ENCODE data around the gene RCOR1.
A peak's percentile ranks its signal among the peaks of the same experiment; 100 is the strongest.
"Not testable (repeated sequence)": the region's sequence is repeated elsewhere in the genome, so short reads cannot be mapped to it uniquely, and the experiment has no call there.

RCOR1 gene

DNA sequence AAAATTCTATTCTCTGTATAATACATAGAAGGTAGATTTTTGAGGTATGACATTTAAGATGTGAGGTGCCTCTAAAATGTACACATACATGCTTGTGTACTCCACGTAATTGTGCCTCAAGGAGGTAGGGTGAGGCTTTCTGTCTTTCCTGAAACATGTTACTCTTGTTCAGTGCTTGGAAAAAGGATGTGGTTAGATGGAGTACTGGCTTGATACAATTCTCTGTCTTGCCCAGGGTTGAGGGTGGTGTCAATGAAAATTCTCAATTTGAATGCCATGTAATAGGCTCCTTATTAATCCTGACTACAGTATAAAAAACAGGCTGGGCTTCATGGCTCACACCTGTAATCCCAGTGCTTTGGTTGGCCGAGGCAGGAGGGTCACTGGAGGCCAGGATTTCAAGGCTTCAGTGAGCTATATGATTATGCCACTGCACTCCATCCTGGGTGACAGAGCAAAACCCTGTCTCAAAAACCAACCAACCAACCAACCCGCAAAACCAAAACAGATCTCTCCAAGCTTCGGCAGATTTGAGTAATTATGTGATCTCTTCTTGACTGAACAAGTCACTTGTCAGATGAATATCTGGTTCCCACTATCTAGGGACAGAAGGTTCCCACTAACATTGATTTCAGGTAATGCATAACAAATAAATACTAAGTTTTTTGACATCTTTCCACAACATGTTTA is 41.6 kb downstream of the RCOR1 start:
- DNase-seq = no peak

DNA sequence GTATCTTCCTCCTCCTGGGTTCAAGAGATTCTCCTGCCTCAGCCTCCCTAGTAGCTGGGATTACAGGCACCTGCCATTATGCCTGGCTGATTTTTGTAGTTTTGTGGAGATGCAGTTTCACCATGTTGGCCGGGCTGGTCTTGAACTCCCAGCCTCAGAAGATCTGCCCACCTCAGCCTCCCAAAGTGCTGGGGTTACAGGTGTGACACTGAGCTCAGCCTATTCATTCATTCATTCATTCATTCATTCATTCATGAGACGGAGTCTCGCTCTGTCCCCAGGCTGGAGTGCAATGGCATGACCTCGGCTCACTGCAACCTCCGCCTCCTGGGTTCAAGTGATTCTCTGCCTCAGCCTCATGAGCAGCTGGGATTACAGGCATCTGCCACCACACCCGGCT is 47.2 kb downstream of the RCOR1 start:
- DNase-seq = not testable (repeated sequence)

DNA sequence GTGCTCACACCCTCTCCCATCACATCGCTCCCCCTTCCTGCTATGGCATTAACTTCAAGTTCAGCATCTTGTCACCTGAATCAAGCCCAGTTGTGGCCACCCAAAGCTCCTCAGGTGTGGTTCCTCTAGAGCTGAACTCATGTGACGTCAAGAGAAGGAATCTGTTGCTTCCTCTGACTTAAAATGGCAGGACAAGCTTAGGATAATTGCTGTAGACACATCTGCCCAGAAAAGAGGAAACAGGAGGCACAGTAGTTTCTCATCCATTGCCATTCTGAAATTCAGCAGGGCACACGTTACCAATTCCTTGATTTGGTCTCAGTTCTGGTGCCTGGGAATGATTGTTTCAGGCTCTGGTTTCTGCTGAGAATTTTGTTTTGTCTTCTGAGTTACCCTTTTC is 52.1 kb downstream of the RCOR1 start:
- DNase-seq = no peak

DNA sequence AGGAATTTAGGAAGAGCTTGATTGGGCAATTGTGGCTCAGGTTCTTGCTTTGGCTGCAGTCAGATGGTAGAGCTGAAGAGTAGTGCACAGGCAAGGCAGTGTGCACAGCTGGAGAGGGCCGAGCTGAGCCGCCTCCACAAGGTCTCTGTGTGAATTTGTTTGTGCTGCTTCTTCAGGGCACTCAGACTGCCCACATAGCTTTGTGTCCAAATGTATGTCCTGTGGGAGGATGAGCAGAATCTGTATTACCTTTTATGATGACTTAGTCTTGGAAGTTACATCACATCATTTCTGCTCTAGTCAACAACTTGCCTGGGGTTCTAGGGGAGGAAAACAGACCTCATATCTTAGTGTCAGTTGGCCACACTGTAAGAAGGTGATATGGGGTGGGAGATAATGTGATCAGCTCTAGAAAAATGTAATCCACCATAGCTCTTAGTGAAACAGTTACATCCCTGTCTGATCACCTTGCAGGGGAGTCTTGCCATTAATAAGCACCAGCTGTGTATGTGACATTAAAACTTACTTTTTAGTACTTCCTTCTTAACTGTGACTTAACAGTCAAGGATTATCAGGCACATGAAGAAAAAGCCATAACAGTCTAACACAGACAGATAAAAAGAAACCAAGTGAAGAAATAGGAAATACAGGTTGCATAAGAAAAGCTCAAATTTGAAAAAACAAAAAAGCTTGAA is 53.4 kb downstream of the RCOR1 start:
- no peak for DNase-seq

DNA sequence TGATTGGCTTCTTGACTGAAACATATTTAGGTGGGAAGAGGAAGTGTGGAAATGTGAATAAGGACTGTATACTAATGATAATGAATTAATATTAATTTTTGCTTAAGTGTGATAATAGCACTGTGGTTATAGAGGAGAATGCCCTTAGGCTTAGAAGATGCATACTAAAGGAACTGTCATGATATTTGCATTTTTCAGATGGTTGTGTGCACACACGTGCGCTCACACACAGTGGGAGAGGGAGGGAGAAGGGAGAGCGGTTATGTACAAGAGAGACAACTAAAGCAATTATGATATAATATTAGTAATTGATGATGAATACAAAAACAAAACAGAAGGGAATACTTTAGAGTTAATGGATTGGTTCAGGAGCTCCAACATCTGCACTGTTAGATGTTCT is 54.2 kb downstream of the RCOR1 start:
- DNase-seq = no peak

DNA sequence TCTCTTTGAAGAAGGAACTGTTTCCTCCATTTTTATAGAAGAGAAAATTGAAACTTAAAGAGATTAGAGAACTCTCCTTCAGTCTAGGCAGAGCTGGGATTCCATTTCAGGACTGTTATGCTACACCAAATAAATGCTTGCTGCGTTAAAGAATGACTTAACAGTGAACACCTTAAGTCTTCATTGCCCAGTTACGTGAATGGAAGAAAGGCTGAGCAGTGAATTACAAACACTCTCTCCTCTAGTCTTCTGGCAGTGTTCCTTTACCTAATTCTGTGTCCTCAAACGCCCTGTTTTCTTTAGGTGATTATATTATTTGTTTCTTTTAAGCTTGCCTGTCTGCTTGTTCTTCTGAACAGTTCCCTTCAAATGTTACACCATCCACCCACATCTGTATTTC is 59.7 kb downstream of the RCOR1 start:
- no peak for DNase-seq

DNA sequence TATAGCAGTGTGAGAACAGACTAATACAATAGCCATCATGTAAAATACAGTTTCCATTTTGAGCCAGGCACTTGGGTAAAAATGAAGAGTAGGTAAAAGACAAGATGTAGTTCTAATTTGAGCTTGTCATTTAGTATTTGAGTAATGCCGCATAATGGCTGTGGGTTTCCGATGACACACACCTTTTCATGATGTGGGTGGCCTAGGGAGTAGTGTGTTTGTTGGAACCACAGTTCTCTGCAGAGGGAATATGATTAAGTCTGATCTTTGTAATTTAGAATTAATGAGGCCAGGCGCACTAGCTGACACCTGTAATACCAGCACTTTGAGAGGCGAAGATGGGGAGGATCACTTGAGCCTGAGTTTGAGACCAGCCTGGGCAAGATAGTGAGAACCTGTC is 61.8 kb downstream of the RCOR1 start:
- peak in 1 of 2 donors; percentile 9 for DNase-seq

DNA sequence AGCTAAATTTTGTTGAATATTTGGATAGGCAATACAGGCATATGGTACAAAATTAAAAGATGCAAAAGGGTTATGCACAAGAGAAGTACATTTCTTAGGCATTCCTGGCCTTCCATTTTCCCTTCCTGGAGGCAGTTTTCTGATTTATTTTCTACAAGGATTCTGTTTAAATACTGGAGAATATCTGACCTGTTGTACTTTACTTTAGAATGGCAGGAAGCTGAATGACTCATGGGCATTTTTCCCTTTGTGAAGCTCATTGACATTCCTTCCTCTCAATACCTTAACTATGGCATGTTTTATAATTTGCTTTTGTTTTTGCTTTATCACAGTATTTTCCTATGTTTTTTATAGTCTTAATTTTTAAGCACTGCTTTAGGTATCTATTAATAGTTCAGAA is 62.7 kb downstream of the RCOR1 start:
- DNase-seq = no peak

DNA sequence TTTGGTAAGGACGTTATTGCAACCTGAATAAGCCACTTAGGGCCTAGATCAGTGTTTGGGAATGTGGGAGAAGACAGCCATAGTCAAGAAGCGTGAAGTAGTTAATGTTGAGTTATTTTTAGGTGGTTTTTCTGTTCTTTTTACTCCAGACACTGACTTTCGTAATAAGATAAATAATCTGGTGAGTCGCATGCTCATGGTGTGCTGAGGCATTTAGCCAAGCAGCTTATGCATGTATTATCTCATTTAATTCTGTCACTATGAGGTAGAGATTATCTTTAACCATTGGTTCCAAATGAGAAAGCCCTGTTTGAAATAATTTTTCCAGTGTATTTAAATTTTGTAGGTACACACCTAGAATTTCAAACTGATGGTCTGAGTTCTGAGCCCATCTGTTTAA is 67.3 kb downstream of the RCOR1 start:
- no peak for DNase-seq

DNA sequence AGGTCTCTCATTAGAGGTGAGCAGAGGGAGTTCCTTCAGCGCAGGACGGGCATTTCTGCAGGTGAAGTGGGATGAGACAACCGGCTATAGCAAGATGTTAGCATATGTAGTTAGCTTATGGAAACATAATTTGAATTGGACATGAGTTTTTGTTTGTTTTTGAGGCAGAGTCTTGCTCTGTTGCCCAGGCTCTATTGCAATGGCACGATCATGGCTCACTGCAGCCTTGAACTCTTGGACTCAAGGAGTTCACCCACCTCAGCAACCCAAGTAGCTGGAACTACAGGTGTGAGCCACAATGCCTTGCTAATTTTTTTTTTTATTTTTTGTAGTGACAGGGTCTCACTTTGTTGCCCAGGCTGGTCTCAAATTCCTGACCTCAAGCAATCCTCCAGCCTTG is 69.2 kb downstream of the RCOR1 start:
- DNase-seq = no peak

DNA sequence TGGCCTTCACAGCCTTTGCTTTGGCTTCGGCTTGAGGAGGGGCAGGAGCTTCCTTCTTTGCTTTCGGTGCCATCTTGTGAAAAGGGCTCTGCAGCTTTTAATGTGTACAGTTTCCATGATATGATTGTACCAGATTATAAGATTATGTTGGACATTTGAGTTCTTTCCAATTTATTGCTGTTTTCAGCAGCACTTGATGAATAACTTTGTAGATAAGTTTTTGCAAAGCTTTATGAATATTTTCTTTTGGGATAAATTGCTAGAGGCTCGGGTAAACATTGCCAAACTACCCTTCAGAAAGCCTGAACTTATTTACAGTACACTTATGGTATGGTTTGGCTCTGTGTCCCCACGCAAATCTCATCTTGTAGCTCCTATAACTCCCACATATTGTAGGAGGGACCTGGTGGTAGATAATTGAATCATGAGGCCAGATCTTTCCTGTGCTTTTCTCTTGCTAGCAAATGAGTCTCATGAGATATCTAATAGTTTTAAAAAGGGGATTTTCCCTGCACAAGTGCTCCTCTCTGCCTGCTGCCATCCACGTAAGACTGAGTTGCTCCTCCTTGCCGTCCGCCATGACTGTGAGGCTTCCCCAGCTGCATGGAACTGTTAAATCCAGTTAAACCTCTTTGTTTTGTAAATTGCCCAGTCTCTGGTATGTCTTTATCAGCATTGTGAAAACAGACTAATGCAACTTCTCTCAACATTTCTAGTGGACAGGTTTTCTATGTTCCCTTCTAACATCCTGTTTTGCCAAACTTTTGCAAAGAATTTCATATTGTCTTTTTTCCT is 70.4 kb downstream of the RCOR1 start:
- DNase-seq = no peak

DNA sequence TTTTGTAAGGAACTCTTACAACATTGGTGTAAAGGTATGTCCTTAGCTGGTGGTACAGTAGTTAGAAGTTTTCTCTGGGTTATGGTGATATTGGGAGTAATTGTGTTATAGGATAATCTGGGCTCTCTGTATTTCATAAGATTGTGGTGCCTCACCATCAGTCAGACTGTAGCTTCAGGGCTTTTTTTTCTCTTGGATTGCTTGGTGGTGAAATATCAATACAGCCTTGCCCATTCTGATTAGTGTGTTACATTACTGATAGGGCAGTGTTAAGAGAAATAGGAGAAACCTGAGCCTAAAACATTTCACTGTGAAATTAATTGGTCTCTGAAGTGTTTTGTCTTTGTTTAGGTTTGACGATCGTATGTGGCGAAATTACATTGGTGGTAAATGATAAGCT is 71.0 kb downstream of the RCOR1 start:
- DNase-seq = no peak

DNA sequence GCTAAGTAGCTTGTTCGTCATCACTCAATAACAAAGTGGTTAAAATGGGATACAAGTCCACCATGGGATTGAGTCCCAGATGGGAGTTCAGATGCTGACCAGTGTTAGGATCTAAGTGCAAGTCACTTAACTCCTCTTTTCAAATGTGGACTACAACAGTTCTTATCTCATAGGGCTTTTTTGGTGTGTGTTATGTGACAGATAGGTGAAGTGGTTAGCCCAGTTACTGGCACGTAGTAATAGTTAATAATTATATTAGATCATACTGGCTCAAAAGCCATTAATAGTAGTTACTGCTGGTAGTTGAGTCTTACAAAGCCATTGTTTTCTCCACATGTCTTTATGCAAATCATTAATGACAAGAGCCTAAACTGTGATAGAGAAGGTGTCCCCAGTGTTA is 73.2 kb downstream of the RCOR1 start:
- DNase-seq = no peak

DNA sequence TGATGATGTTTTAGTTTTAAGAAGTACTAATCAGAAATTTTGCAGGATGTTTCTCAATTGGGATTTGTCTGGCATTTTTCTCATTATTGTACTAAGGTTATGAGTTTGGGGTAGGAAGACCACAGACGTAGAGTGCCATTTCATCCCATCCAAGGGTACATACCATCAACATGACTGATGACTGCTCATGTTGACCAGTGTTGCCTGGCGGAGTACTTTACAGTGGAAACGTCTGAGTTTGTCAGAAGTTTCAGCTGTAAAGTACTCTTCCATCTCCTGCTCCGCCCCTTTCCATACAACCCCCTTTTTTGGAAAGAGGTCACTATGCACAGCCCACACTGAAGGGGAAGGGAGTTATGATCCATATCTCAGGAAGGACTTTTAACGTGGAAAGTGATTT is 74.2 kb downstream of the RCOR1 start:
- no peak for DNase-seq

DNA sequence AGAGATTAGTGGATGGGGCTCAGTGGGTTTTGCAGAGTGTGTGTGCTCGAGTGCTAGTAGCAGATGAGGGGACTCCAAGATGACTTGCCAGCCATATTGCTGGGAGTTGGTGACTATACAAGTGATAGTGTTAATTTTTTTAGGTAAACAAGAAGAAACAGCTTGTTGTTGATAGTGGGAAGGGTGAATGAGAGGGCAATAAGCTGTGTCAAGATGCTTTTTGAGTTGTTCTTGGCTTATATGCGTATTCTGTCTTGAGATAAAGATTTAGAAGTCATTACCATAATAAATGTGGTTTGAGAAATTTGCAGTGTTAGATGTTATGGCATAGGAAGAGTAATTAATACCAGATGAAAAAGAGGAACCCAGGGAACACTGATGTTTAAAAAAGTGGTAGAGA is 75.3 kb downstream of the RCOR1 start:
- no peak for DNase-seq

DNA sequence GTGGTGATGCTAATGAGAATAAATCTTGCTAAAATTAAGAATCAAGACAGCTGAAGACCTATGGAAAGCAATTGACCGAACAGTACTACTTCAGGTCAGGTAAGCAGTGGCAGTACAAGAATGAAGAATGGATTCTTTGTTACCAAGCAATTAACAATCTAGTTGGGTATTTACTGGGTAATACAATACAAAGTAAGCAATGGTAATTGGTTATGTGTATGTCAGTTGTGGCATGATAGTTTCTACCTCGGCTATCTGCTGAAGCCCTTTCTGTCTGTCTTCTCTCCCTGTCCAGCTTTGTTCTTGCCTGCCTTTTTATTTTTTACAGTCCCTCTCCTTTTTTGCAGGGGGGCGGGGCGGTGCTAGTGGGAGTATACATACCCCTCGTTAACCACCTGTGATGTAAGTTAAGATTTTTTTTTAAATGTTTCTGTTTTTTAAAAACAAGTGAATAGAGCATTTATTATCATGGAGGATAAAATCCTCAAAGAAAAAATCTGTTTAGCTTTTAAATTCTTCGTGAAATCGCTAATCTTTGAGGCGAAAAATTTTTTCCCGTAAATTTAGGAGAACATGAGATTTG is 75.9 kb downstream of the RCOR1 start:
- DNase-seq = no peak

DNA sequence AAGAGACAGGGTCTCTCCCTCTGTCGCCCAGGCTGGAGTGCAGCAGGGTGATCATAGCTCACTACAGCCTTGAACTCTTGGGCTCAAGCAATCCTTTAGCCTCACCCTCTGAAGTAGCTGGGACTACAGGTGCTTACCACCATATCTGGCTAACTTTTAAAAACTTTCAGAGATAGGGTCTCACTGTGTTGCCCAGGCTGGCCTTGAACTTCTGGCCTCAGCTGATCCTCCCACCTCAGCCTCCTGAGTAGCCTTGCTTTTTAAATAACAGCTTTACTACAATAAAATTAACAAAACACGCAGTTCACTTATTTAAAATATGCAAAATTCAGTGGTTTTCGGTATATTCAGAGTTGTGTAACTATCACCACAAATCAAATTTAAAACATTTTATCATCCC is 79.0 kb downstream of the RCOR1 start:
- DNase-seq = no peak

DNA sequence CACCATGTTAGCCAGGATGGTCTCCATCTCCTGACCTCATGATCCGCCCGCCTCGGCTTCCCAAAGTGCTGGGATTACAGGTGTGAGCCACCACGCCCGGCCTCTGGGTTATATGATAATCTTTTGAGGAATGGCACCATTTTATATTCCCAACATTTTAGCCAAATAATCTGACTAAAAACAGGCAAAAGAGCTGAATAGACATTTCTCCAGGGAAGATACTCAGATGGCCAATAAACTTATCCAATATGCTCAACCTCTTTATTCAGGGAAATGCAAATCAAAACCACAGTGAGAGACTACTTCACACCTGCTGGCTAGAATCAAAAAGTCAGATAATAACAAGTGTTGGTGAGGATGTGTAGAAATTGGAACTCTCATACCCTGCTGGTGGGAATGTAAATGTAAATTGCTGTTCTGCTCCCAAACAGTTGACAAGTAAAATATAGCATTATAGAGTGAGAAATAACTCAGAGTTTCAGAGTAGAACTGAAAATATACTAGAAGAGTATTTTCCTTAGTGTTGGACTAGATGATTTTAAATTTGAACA is 80.0 kb downstream of the RCOR1 start:
- DNase-seq = no peak

DNA sequence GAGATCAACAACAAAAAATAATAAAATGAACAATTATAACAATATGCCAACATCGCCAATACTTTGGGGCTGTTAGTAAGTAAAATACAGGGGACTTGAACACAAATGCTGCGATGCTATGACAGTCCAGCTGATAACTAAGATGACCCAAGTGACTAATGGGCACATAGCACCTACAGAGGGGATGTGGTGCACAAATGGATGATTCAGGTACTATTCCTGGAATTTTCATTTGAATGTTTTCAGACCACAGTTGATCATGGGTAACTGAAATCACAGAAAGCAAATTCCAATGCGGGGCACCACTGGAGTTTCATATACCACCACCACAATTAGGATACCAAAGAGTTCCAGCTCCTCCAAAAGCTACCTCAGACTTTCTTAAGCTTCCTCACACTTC is 82.9 kb downstream of the RCOR1 start:
- DNase-seq = no peak

DNA sequence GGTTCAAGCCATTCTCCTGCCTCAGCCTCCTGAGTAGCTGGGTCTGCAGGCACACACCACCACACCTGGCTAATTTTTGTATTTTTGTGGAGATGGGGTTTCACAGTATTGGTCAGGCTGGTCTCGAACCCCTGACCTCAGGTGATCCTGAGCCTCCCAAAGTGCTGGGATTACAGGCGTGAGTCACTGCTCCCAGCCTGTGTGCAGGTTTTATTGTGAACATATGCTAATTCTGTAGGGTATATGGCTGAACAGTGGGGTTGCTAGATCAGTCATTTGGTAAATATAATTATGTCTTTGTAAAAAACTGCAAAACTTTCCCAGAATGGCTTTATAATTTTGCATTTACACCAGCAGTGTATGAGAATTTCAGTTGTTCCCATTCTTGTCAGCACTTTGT is 85.9 kb downstream of the RCOR1 start:
- no peak for DNase-seq

DNA sequence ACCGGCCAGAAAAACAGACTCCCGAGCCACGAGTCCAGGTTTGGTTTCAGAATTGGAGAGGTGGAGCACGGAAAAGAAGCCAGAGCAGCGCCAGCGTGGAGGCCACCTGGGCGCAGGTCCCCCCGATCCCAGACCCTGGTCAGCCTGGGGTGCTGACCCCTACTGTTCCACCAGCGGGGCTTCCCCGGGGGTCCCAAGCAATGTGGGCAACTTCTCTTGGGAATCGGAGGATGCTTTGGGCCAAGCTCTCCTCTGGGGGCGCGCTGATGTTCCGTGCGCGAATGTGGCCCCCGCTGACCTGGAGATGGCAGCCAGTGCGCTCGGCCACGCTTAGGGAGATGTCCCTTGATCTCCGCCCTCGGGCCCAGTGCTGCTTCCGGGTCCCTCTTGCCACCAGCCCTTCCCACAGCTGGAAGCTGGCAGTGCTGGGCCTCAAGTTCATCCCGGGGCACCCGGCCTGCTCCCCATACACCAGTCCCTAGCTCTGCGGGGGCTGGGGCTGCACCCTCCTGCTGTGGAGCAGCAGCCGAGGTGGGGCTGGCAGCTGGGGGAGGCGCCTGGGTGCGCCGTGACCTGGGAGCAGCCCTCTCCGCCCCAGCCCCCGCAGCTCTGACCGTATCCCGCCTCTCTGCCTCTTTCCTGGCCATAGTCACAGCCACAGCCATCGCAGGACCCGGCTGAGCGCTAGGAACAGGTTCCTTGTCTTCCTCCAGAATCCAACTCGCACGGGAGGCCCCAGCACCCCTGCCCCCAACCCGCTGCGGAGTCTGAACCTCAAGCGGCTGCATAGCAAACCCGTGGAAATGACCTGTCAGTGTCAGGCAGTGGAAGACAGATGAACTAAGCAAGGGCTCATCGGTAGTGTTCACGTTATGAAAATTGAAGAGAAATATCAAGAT is 91.2 kb downstream of the RCOR1 start:
- DNase-seq = no peak

DNA sequence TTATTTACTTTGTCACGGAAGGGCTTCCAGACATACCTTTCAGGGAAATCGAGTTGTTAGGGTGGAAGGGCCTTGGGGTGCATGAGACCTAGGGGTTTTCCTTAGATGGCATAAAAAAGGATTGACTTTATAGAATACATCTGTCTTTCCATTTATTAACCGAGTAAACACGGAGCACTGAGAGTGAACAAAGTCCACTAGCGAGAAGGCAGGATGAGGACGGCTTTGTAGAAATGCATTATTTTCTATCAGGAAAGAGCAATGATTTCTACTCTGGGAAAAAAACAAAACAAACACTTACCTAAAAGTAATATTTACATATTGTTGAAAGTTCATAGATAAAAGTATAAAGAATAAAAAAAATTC is 91.8 kb downstream of the RCOR1 start:
- no peak for DNase-seq

All from activated CD4-positive, alpha-beta T cell treated with anti-CD3 and anti-CD28 coated beads for 4 hours (primary cell).